ENCODE data around the gene PGLYRP1. TPM values are rescaled to one million over a fixed set of nuclear protein-coding genes. Genes with fewer than 3 reads are reported as not detected.

PGLYRP1 gene
- polyA plus RNA-seq, 3 donors = 7.6 to 8.7 TPM; not detected in 1

DNA sequence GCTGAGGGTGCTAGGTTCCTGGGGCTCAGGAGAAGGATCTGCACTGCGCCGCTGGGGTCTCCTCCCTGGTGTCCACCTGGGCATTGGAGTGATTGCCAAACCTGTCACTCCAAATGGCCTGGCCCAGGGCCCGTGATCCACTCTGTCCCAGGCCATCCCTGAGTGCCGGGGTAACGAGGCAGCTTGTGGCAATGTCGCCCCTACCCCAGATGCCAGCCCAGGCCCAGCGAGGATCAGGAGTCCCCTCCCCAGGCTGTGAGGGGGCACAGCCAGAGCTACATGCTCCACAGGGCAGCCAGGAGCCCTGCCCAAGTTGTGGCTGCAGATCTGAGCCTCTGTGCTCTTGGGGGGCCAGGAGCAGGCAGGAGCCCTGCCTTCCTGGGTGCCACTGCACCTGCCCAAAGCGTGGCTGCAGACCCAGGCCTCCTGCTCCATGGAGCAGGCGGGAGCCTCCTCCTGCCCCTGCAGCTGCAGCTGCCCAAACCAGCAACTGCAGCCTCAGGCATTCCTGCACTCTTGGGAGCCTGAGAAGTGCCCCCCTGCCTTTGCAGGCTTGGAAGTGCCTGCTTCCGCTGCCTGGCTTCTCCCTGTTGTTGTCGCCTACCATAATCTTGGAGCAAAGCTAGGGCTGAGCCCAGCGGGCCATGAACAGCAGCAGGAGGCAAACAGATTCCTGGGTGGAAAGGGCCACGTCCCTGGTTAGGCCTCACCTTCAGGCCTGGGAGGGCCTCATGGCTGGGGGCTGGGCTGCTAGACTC lies 13.3 kb upstream of the PGLYRP1 start:
- no peak overlapping the region for H3K27ac ChIP-seq (ENCODE audit: low read depth, low read length)
- 73 to 86% (median 79%) methylated on average over 13 of the region's 13 CpGs for WGBS, 3 donors

DNA sequence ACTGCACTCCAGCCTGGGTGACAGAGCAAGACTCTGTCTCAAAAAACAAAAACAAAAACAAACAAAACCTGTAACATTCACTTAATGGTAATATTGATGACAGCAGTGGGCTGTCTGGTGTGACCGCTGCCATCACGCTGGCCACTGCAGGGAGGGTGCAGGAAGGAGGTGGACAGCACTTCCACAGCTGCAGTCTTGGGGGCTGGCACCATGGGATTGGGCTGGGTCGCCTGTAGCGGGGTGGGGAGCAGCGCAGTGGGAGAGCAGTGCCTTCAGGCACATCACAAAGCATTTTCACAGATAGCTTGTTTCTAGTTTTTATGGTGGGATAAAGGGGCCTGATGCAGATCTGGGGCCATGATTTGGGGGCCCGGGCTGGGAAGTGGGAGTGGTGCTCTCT lies 12.7 kb upstream of the PGLYRP1 start:
- WGBS, 3 donors = 68 to 81% (median 80%) methylated on average over 6 of the region's 6 CpGs
- no peak overlapping the region for H3K27ac ChIP-seq (ENCODE audit: low read depth, low read length)

DNA sequence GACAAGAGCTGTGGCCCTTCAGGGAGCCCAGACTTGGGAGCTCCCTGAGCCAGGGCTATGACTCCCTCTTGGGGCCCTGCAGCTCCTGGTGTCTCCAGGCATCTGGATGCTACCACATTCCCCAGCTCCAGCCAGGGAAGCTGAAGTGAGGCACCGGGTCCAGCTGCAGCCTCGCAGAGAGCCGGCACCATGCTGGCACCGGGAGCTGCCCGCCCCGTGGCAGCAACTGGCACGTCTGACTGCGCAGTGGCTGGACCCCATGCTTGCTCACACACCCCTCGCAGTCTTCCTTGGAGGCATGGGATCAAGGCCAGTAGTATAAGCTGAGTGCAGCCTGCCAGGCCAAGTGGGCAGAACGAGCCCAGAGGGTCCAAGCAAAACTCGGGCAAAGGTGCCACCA lies 10.5 kb upstream of the PGLYRP1 start:
- H3K27ac ChIP-seq (ENCODE audit: low read depth, low read length) = no peak overlapping the region
- WGBS, 3 donors = 85 to 96% (median 91%) methylated on average over 11 of the region's 11 CpGs

DNA sequence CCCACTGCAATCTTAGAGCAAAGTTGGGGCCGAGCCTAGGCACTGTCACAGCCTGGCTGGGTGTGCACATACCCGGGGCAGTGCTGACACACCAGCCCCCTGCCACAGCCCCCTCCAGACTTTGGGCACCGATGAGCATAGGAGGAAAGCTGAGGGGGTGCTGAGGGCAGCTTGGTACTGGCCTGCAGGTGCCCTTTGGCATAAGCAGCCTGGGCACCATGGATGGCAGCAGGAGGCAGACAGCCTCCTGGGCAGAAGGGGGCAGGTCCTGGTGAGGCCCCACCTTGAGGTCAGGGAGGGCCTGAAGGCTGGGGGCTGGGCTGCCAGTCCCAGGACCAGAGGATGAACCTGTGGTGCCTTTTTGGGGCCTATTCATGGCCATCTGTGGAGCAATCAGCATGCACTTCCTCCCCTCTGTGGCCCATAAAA lies 9.8 kb upstream of the PGLYRP1 start:
- WGBS, 3 donors = 80 to 94% (median 84%) methylated on average over 3 of the region's 3 CpGs
- H3K27ac ChIP-seq (ENCODE audit: low read depth, low read length) = no peak overlapping the region

DNA sequence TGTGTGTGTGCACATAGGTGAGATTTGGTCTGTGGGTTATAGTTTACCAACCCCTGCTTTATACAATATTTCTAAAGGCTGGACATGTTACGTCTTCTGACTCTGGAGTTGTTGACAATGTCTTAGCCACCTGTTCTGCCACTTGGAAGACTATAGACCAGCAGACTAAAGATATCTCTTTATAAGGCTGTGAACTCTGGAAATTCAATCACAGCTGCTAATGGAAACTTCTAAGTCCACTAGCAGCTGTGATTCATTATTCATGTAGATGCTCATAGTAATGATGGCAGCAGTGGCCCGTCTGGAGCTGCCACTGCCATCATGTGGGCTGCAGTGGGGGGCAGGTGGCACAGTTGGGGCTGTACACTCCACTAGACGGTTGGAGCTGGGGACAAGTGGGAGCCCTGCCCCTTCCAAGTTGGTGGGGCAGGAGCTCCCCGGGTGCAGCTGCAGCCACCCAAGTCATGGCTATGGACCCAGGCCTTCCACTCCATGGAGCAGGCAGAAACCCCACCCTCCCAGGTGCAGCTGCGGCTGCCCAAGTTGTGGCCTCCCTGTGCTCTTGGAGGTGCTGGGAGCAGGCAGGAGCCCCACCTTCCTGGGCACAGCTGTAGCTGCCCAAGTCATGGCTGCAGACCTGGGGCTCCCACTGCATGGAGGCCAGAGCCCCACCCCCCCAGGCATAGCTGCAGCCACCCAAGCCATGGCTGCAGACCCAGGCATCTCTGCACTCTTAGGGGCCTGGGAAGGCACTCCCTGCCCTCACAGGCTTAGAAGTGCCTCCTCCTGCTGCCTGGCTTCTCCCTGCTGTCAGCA lies 9.1 kb upstream of the PGLYRP1 start:
- no peak overlapping the region for H3K27ac ChIP-seq (ENCODE audit: low read depth, low read length)
- WGBS, 3 donors = 61 to 85% (median 82%) methylated on average over 5 of the region's 5 CpGs

DNA sequence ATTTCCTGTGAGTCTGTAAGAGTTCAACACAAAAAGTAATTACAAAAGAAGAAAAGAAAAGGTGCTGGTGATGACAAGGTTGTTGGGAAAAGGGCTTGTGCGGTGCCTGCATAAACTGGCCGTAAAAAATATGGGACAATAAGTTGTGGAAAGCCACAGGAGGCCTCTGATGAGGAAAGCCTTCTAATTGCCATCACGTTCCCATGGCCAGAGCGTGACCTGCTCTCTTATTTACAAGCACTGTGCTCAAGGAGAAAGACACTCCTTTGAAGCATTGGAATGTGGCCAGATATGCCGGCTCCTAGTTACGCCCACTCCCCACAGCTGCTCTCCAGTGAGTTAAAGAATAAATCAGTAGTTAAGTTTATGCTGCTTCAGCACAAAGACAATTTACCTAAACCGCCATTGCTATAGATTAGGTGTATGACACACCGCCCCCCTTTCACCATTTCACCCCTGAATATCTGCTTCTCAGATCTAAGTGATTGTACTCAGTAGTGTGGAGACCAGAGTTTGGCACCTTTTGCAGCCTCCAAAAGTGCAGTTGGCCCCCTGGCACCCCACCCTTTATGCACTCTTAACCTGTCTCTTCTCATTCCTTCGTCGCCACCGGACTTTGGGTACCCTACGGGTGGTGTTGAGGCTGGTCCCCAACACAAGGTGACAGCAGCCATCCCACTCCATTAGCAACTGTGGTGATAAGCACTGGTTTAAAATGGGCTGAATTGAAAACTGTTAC lies 8.1 kb upstream of the PGLYRP1 start:
- H3K27ac ChIP-seq (ENCODE audit: low read depth, low read length) = no peak overlapping the region
- WGBS, 3 donors = 51 to 69% (median 60%) methylated on average over 12 of the region's 12 CpGs

DNA sequence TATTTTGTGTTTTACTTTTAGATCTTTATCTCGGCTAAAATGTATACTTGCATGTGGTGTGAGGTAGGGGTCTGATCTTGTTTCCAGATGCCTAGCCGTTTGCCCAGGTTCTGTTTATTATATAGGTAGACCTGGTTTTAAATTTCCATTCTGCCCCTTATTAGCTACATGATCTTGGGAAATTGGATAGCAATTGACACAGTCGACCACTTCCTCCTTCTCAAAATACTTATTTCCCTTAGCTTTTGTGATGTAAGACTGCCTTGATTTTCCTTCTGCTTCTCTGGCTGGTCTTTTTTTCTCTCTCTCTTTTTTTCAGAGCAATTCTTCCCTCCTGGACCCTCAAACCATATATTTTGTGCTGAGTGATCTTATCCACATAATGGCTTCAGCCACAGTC lies 3.0 kb upstream of the PGLYRP1 start:
- no peak overlapping the region for H3K27ac ChIP-seq (ENCODE audit: low read depth, low read length)
- 50 to 77% (median 56%) methylated on average over 3 of the region's 3 CpGs for WGBS, 3 donors

DNA sequence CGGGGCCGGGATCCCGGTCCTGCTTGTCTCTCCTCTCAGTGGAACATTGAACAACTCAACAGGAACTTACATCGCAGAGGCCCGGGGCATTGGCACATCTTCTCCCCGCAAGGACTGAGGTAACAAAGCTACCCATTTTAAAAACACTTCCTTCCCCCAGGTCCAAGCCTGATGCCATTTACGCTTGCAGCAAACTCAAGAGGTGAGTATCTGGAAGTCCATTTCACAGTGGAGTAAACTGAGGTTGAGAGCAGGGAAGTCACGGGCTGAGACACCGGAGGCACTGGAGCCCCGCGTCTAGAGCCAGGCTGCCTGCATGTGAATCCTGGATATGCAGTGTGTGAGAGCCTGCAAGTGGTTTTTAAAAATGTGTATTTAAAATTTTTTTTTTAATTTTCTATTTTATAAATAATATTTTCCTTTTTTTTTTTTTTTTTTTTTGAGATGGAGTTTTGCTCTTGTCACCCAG lies 492 bp upstream of the PGLYRP1 start:
- 40 to 60% (median 45%) methylated on average over 11 of the region's 11 CpGs for WGBS, 3 donors
- no peak overlapping the region for H3K27ac ChIP-seq (ENCODE audit: low read depth, low read length)

DNA sequence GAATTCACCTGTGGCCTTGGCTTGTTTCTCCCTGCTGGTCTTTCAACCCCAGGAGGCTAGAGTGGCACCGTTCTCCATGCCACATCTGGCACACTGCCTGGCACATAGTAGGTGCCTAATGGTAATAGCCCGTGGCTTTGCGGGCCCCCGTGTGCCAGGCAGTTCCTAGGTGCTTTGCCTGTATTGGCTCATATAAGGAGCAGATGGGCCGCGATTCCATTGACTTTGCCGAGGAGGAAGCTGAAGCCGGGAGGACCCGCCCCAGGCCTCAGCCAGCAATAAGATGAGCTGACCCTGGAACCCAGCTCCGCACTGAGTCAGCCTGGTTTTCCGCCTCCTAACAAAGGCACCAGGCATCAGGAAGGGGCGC lies 807 bp downstream of the PGLYRP1 start:
- H3K27ac ChIP-seq (ENCODE audit: low read depth, low read length) = no peak overlapping the region
- 36 to 43% (median 40%) methylated on average over 12 of the region's 12 CpGs for WGBS, 3 donors

DNA sequence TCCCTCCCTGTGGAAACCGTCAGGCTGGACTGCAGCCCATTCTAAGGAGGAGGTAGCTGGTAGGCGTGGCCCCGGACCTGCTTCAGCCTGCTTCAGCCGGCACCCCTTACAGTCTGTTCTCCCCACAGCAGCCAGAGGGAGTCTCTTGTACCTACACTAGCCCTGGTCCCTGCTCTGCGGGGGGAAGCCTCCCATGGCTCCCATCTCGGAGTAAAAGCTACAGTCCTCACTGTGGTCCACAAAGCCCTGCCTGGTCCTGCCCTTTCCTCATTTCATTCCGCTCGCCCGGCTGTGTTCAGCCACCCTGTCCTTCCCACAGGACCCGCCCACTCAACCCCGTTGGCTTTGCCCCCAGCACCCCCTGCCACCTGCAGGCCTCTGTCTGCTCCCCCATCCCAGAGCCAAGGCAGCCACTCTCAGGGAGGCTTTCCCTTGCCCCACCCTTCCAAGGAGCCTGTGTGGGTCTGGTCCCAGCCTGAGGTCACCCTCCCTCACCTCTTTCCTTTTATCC lies 1.3 kb downstream of the PGLYRP1 start:
- H3K27ac ChIP-seq (ENCODE audit: low read depth, low read length) = no peak overlapping the region
- WGBS, 3 donors = 37 to 60% (median 59%) methylated on average over 11 of the region's 11 CpGs

DNA sequence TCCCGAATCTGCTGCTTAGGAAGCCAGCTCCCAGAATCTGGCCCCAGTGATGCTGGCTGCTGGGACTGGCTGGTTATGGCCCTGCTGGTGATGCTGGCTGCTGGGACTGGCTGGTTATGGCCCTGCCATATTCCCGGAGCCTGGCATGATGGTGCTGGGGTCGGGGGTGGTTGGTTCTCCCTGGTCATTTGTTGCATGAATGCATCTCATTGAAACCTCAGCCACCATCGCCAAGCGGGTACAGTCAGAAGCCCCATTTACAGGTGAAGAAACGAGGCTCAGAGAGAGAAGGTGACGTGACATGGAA lies 2.1 kb downstream of the PGLYRP1 start:
- H3K27ac ChIP-seq (ENCODE audit: low read depth, low read length) = no peak overlapping the region
- WGBS, 3 donors = 88 to 94% (median 92%) methylated on average over 7 of the region's 7 CpGs

DNA sequence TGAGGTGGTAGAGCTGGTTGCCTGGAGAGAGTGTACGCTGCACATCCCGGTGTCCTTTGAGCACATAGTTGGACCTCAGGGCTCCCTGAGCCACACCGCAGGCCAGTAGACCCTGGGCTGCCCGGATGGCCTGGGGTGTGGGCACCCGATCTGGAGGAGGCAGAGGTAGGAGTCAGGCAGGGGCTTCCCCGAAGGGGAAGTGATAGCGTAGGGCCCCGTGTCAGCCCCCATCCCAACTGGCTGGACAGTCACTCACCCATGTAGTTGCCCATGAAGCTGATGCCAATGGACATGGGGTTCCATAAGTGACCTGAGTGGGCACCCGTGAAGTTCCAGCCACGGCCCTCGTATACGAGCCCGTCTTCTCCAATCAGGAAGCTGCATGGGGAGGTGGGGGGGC lies 3.6 kb downstream of the PGLYRP1 start:
- H3K27ac ChIP-seq (ENCODE audit: low read depth, low read length) = no peak overlapping the region
- 75 to 94% (median 85%) methylated on average over 12 to 13 of the region's 13 CpGs for WGBS, 3 donors

DNA sequence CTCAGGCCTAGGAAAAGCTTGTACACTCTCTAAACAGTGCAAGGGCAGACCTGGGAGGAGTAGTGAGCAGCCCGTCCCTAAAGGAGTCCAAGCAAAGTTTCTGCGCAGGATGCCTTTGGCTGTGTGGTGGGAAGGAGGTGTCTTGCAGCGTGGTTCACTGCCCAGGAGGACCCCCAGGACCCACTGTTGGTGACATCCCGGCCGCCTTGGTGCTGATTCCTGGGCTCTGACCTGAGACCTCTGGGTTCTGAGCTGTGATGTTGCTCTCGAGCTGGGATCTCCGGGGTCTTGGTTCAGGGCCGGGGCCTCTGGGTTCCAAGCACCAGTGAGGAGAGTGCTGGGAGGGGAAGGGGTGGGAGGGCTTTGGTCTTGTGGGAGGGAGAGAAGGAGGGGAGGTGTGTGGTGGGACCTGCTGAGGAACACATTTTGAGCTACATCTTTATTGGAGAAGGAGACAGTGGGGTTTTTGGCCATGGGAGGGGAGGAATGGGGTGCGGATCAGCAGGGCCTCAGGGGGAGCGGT lies 4.1 kb downstream of the PGLYRP1 start:
- 94 to 97% (median 95%) methylated on average over 10 of the region's 10 CpGs for WGBS, 3 donors
- no peak overlapping the region for H3K27ac ChIP-seq (ENCODE audit: low read depth, low read length)

DNA sequence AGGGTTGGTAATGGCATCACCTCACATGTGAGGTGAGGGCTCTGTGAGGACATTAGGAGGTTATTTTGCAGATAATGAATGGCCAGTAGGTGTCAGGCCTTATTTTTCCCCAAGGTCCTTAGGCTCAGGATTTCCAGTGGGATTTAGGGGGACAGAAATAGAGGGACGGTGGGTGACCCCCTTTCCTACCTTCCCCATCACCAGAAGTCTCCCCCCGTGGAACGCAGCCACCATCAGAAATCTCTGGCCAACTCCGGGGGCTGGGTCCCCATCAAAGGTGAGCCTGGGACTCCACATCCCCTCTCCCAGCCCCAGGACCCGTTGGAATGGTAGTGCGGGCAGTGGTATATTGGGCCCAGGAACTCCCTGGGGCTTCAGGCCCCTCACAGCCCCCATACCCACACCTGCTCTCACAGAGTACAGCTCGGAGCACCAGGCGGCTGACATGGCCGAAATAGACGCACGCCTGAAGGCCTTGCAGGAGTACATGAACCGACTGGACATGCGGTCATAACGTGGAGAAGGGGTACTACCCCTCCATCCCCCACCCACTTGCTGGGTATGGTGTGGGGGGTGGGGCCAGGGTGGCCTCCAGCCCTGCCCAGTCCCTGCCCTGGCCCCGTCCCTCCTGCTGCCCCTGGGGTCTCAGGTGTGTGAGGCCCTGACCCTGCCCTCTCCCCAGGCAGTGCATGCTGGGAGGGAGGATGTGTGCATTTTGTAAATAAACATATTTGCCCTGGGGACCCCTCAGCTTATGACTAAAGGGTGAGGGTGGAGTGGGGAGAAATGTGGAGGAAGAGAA lies 4.8 kb downstream of the PGLYRP1 start:
- WGBS, 3 donors = 91 to 96% (median 93%) methylated on average over 15 of the region's 15 CpGs
- no peak overlapping the region for H3K27ac ChIP-seq (ENCODE audit: low read depth, low read length)

DNA sequence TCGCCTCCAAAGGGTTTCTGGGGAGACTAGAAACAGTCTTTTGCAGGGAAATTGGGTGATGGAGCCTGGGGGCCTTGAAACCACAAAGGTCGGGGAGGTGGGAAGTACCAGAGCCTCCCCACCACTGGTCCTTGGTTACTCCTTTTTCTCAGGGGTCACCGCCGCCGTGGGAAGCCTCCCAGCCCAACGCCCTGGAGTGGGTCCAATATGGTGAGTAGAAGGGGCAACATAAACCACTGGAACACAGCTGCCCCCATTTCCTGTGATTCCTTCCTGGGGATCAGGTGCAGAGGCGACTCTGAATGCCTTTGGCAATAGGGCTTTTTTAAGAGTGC lies 5.8 kb downstream of the PGLYRP1 start:
- 40 to 48% (median 43%) methylated on average over 7 of the region's 7 CpGs for WGBS, 3 donors

DNA sequence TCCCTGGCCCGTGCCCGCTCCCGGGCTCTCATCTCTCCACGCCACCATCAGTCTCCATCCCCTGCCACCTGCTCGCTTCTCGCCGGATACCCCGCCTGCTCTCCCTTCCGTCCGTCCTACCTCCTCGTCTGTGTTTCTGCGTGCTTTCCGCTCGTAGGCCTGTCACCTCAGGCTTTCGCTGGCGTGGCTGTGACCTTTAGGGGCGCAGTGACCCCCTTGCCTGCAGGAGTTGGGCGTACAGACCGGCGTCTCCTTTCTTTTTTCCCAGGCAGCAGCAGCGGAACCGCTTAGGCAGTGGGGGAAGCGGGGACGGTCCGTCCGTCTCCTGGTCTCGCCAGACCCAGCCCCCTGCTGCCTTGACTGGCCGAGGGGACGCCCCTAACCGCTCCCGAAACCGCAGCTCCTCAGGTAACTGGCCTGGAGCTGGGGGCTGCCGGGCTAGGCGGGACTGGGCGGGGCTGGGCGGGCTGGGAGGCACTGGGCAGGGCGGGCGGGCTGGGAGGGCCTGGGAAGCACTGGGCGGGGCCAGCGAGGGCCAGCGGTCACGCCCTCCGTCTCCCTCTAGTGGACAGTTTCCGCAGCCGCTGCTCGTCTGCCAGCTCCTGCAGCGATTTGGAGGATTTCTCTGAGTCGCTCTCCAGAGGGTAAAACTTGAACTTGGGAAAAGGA lies 6.3 kb downstream of the PGLYRP1 start:
- H3K27ac ChIP-seq (ENCODE audit: low read depth, low read length) = no peak overlapping the region
- 1 to 2% (median 2%) methylated on average over 44 to 48 of the region's 48 CpGs for WGBS, 3 donors

More for the DNA sequence above, 5.8 kb downstream of the PGLYRP1 start:
- H3K27ac ChIP-seq (ENCODE audit: low read depth, low read length) = no peak overlapping the region

DNA sequence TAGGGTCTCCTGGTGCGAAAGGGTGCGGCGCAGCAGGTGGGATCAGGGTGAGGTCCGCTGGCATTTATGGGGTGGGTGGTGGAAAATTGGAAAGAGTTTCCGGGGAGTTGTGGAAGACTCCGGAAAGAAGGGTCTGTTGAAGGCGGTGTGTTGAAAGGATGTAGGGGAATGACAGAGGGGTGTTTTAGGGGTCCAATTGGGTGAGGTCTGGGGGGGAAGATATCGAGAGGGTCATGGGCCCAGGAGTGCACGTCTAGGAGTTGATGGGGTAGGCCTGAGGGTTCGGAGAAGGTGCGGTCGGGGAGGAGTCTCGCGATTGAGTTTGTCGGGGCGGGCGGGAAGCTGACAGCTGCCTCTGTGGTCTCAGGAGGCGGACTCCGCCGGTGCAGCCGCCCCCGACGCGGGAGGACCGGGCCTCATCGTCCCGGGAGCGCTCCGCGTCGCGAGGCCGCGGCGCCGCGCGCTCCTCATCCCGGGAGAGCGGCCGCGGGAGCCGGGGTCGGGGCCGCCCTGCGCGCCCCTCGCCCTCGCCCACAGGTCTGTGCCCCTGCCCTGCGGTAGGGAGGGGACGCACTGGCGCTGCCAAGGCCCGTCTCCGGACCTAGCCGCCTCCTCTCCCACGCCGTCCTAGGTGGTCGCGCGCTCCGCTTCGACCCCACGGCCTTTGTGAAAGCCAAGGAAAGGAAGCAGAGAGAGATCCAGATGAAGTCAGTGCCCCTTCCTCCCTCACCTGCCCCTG lies 7.0 kb downstream of the PGLYRP1 start:
- WGBS, 3 donors = 6 to 8% (median 7%) methylated on average over 25 to 63 of the region's 63 CpGs

More for the DNA sequence above, 7.0 kb downstream of the PGLYRP1 start:
- no peak overlapping the region for H3K27ac ChIP-seq (ENCODE audit: low read depth, low read length)
